ENCODE results near the gene ABI3.
"Not testable (repeated sequence)": the region's sequence is repeated elsewhere in the genome, so short reads cannot be mapped to it uniquely, and the experiment has no call there.

The ABI3 gene

GRCh38 chr17:49210158-49211029 lies at the start of gene ABI3, which contains the start of gene GNGT2:
Gene ABI3 (plus strand): TSS chr17:49210707. CDS start chr17:49210725, 18 bp downstream.
Gene GNGT2 (minus strand): TSS chr17:49210574. CDS start chr17:49207422, 3,152 bp downstream.
- DNase-seq = peak; percentile 75

- DNase-seq = no peak
These were observed 47.6 kb upstream of the ABI3 start for GRCh38 chr17:49162866-49163265.

- DNase-seq = no peak
These were observed 45.4 kb upstream of the ABI3 start for GRCh38 chr17:49165143-49165542.

GRCh38 chr17:49168706-49169105 lies 41.8 kb upstream of the ABI3 start:
- DNase-seq = no peak

GRCh38 chr17:49170216-49170615 lies 40.3 kb upstream of the ABI3 start:
- DNase-seq = no peak

GRCh38 chr17:49170711-49171110 lies 39.8 kb upstream of the ABI3 start:
- not testable (repeated sequence) for DNase-seq

GRCh38 chr17:49175978-49176377 lies 34.5 kb upstream of the ABI3 start:
- not testable (repeated sequence) for DNase-seq

- peak; percentile 70 for DNase-seq
These were observed 30.2 kb upstream of the ABI3 start for GRCh38 chr17:49180303-49180702.

- no peak for DNase-seq
These were observed 29.4 kb upstream of the ABI3 start for GRCh38 chr17:49180998-49181635.

- no peak for DNase-seq
These were observed 27.2 kb upstream of the ABI3 start for GRCh38 chr17:49183341-49183740.

- DNase-seq = no peak
These were observed 26.7 kb upstream of the ABI3 start for GRCh38 chr17:49183801-49184200.

GRCh38 chr17:49184522-49184921 lies 26.0 kb upstream of the ABI3 start:
- not testable (repeated sequence) for DNase-seq

GRCh38 chr17:49185381-49185780 lies 25.1 kb upstream of the ABI3 start:
- not testable (repeated sequence) for DNase-seq

- DNase-seq = no peak
These were observed 23.2 kb upstream of the ABI3 start for GRCh38 chr17:49187301-49187700.

GRCh38 chr17:49190932-49191331 lies 19.6 kb upstream of the ABI3 start:
- no peak for DNase-seq

GRCh38 chr17:49191409-49191916 lies 19.0 kb upstream of the ABI3 start:
- DNase-seq = no peak

GRCh38 chr17:49191917-49192741 lies 18.4 kb upstream of the ABI3 start:
- DNase-seq = peak; percentile 92

GRCh38 chr17:49193513-49194296 lies 16.8 kb upstream of the ABI3 start:
- peak; percentile 17 for DNase-seq

- DNase-seq = no peak
These were observed 16.3 kb upstream of the ABI3 start for GRCh38 chr17:49194297-49194607.

GRCh38 chr17:49195751-49196150 lies 14.8 kb upstream of the ABI3 start:
- no peak for DNase-seq

- no peak for DNase-seq
These were observed 14.0 kb upstream of the ABI3 start for GRCh38 chr17:49196520-49196919.

GRCh38 chr17:49197346-49197998 lies 13.0 kb upstream of the ABI3 start:
- no peak for DNase-seq

All from stimulated activated CD4-positive, alpha-beta T cell treated with anti-CD3 and anti-CD28 coated beads, Interleukin-4, amount 100 ng/mL, for 24 hours (primary cell).